Measurements from ENCODE around the gene MTHFD2L.

MTHFD2L gene

DNA sequence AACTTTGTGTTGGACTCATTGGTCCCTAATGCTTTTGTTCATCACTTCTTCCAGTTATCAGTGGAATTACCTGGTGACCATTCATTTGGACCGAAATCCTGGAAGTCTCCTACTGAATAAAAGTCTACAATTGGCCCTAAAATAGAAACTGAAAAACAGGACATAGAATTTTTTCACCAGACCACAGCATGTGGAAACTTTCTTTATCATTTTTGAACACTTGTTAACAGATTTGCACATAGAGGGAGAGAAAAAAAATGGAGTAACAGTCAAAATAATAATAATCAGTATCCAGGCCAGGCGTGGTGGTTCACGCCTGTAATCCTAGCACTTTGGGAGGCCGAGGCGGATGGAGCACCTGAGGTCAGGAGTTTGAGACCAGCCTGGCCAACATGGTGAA, 157.5 kb downstream of the MTHFD2L start:
- TF ChIP-seq, protein P1, sequence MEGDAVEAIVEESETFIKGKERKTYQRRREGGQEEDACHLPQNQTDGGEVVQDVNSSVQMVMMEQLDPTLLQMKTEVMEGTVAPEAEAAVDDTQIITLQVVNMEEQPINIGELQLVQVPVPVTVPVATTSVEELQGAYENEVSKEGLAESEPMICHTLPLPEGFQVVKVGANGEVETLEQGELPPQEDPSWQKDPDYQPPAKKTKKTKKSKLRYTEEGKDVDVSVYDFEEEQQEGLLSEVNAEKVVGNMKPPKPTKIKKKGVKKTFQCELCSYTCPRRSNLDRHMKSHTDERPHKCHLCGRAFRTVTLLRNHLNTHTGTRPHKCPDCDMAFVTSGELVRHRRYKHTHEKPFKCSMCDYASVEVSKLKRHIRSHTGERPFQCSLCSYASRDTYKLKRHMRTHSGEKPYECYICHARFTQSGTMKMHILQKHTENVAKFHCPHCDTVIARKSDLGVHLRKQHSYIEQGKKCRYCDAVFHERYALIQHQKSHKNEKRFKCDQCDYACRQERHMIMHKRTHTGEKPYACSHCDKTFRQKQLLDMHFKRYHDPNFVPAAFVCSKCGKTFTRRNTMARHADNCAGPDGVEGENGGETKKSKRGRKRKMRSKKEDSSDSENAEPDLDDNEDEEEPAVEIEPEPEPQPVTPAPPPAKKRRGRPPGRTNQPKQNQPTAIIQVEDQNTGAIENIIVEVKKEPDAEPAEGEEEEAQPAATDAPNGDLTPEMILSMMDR (IDR thresholded peaks at IDR 0.05; ENCODE audit: extremely low read depth, missing control alignments), result no peak
- no peak for DNase-seq (ENCODE audit: low spot score)

DNA sequence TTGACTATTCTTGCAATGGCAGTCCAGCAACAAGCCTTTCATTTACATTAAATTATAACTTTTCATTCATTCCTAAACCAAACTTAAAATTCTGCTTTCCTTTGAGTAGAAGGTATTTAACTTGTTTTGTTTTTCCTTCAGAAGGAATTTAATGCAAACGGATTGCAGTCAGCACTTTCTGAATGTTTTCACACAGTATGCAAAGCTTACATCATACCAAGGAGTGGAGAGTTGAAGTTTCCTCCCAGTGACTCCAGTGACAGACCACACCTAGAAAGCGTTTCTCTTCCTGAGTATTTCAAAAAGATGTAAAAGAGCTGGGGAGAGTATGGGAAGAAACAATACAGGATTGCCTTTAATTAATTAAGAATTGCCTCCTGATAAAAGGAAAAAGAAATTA, 158.5 kb downstream of the MTHFD2L start:
- TF ChIP-seq, protein P1 (IDR thresholded peaks at IDR 0.05; ENCODE audit: extremely low read depth, missing control alignments), result no peak
- no peak for DNase-seq (ENCODE audit: low spot score)

DNA sequence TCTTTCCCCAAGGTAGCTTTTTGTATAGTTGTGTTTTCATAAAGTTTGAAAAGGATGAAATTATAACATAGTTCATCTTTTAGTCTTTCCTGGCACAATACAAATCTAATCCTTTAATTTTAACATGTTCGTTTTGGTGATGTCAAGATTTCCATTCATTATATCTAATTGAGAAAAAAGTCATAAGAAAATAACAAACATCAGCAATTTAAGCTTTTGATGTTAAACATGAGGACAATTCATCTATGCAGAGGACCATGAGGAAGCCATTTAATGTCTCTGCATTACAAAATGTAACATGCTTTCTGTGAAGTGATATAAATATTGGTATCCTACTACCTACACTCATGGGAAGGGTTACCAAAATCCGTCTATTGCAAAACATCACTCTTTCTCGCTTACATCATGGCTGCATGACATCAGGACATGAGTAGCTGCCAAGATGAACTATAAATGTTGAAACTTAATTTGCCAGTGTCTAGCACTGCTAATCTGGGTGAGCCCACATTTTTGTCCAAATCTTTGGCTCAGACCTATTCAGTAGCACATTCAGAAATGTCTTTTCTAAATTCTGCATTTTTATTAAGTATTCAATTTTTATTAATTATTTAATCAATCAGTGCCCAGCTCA, 159.8 kb downstream of the MTHFD2L start:
- DNase-seq (ENCODE audit: low spot score), result no peak
- TF ChIP-seq, protein P1 (IDR thresholded peaks at IDR 0.05; ENCODE audit: extremely low read depth, missing control alignments), result no peak

DNA sequence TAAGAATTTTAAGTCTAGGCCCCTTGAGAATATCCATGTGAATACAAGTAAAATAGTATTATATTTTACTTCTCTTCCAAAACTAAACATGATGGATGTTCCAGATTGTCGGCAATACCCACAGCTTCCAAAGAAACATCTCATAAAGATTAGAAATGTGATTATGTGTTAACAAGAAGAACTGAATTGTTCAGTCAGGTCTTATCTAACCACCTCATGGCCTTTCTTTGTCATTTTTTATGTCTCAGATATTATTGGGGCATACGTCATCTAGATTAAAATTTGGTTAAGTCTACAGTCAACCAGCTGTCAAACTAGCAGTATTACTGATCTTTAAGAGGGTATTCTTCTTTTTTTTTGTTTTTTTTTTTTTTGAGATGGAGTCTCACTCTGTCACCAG, 160.4 kb downstream of the MTHFD2L start:
- TF ChIP-seq, protein P1 (IDR thresholded peaks at IDR 0.05; ENCODE audit: extremely low read depth, missing control alignments), result no peak
- DNase-seq (ENCODE audit: low spot score), result no peak

DNA sequence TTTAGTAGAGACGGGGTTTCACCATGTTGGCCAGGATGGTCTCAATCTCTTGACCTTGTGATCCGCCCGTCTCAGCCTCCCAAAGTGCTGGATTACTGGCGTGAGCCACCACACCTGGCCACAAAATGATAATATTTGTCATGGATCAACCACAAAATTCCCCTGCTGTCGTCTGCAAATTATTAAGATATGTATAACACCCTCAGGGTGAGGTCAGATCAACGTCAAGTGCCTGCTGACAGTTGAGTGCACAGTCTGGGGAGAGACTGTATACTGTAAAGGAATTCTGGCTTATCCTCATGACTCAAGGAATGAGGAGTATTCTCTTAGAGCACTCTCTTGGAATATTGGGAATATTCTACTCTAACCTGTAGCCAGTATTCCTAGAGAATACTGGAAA, 161.6 kb downstream of the MTHFD2L start:
- TF ChIP-seq, protein P1 (IDR thresholded peaks at IDR 0.05; ENCODE audit: extremely low read depth, missing control alignments), result no peak
- DNase-seq (ENCODE audit: low spot score), result no peak

DNA sequence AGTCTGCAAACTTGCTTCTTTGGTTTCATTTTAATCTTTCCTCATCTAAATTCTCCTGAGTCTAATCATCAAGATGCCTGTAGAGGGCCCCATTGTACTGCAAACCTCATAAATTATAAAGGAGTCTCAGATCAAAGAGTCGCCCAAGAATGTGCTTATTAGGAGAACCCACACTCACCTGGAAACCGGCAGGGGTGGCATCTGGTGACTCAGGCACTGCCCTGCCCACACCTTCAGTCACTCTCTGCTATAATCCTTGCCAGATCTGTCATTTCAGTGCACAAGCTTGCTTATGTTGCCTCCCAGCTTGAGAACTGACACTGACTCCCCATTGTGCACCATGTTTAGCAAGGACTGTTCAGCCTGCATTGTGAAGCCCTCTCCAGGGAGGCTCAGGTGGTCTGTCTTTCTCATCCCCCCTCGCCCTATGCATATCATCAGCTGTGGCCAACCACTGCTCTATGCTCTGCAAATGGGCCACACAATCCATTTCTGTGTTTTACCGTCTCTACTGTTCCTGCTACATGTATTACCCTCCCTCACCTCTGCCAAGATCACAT, 162.7 kb downstream of the MTHFD2L start:
- TF ChIP-seq, protein P1 (IDR thresholded peaks at IDR 0.05; ENCODE audit: extremely low read depth, missing control alignments), result no peak
- DNase-seq (ENCODE audit: low spot score), result peak; percentile 42

DNA sequence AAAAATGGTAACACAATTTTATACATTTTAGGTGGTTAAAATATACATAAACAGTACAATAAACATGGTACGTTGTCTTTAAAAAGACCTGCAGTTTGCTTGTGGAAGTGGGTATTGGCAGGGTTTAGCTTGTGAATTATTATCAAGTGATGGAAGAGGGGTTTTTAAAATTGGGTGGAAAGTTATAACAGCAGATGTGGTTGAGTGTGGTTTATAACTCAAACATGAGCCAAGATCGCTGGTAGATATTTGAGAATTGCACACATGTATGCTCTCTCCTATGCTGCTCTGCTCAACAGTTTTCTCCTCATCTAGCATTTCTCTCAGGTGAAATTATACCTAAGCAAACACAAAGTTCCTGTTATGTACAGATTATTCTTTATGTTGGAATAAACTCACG, 164.4 kb downstream of the MTHFD2L start:
- TF ChIP-seq, protein P1 (IDR thresholded peaks at IDR 0.05; ENCODE audit: extremely low read depth, missing control alignments), result no peak

More for the DNA sequence above, 164.4 kb downstream of the MTHFD2L start:
- DNase-seq (ENCODE audit: low spot score), result no peak

Data from GM20000 (cell line).